Measurements from ENCODE around the gene CFAP61. TPM values are rescaled to one million over a fixed set of nuclear protein-coding genes. Genes with fewer than 3 reads are reported as not detected.
A peak's percentile ranks its signal among the peaks of the same experiment; 100 is the strongest.

CFAP61 gene
- total RNA-seq, 1 donor from 2014 or later, result not detected

- TF ChIP-seq CTCF (IDR thresholded peaks at IDR 0.05), result no peak
- Mint-ChIP-seq H3K9me3 (ENCODE audit: low read depth) (no peaks in the 10 kb centered on the region), H3K4me3 (ENCODE audit: unreplicated experiment) (no peak overlapping the region), H3K4me1 (ENCODE audit: low read depth) (peaks cover 18% of the 10 kb centered on the region), H3K27ac (ENCODE audit: unreplicated experiment) (no peak overlapping the region), H3K27me3 (ENCODE audit: low read depth) (no peaks in the 10 kb centered on the region), H3K36me3 (ENCODE audit: low read depth) (peaks cover 25% of the 10 kb centered on the region)
- DNase-seq (ENCODE audit: low spot score), result no peak
Measured at GRCh38 chr20:20034486-20034885, 17.8 kb upstream of the CFAP61 start.

- no peak for TF ChIP-seq CTCF (IDR thresholded peaks at IDR 0.05)
- no peak overlapping the region for H3K4me3 Mint-ChIP-seq (ENCODE audit: unreplicated experiment)
- peaks cover 18% of the 10 kb centered on the region for H3K4me1 Mint-ChIP-seq (ENCODE audit: low read depth)
- H3K27ac Mint-ChIP-seq (ENCODE audit: unreplicated experiment), result peak overlapping the region; percentile 5
- no peaks in the 10 kb centered on the region for H3K27me3 Mint-ChIP-seq (ENCODE audit: low read depth)
- H3K9me3 Mint-ChIP-seq (ENCODE audit: low read depth), result no peaks in the 10 kb centered on the region
- peaks cover 30% of the 10 kb centered on the region for H3K36me3 Mint-ChIP-seq (ENCODE audit: low read depth)
- DNase-seq (ENCODE audit: low spot score), result no peak
Measured at GRCh38 chr20:20036756-20037155, 15.6 kb upstream of the CFAP61 start.

- Mint-ChIP-seq H3K36me3 (ENCODE audit: low read depth) (peaks cover 29% of the 10 kb centered on the region), H3K4me1 (ENCODE audit: low read depth) (peaks cover 18% of the 10 kb centered on the region), H3K9me3 (ENCODE audit: low read depth) (no peaks in the 10 kb centered on the region), H3K27me3 (ENCODE audit: low read depth) (no peaks in the 10 kb centered on the region), H3K4me3 (ENCODE audit: unreplicated experiment) (no peak overlapping the region), H3K27ac (ENCODE audit: unreplicated experiment) (peak overlapping the region; percentile 87)
- DNase-seq (ENCODE audit: low spot score), result no peak
- TF ChIP-seq CTCF (IDR thresholded peaks at IDR 0.05), result no peak
Measured at GRCh38 chr20:20037960-20038359, 14.4 kb upstream of the CFAP61 start.

- no peak for TF ChIP-seq CTCF (IDR thresholded peaks at IDR 0.05)
- Mint-ChIP-seq H3K9me3 (ENCODE audit: low read depth) (no peaks in the 10 kb centered on the region), H3K27ac (ENCODE audit: unreplicated experiment) (no peak overlapping the region), H3K27me3 (ENCODE audit: low read depth) (no peaks in the 10 kb centered on the region), H3K36me3 (ENCODE audit: low read depth) (peaks cover 34% of the 10 kb centered on the region), H3K4me3 (ENCODE audit: unreplicated experiment) (no peak overlapping the region), H3K4me1 (ENCODE audit: low read depth) (peaks cover 18% of the 10 kb centered on the region)
- DNase-seq (ENCODE audit: low spot score), result no peak
Measured at GRCh38 chr20:20038586-20038985, 13.7 kb upstream of the CFAP61 start.

GRCh38 chr20:20039752-20040387 is 12.5 kb upstream of the CFAP61 start:
- peaks cover 39% of the 10 kb centered on the region for H3K36me3 Mint-ChIP-seq (ENCODE audit: low read depth)
- no peak overlapping the region for H3K4me3 Mint-ChIP-seq (ENCODE audit: unreplicated experiment)
- no peak for TF ChIP-seq CTCF (IDR thresholded peaks at IDR 0.05)
- H3K9me3 Mint-ChIP-seq (ENCODE audit: low read depth), result no peaks in the 10 kb centered on the region
- H3K4me1 Mint-ChIP-seq (ENCODE audit: low read depth), result peaks cover 18% of the 10 kb centered on the region
- H3K27ac Mint-ChIP-seq (ENCODE audit: unreplicated experiment), result no peak overlapping the region
- no peak for DNase-seq (ENCODE audit: low spot score)
- no peaks in the 10 kb centered on the region for H3K27me3 Mint-ChIP-seq (ENCODE audit: low read depth)
